Measurements from ENCODE around the gene BCL7B.
"Not testable (repeated sequence)": the region's sequence is repeated elsewhere in the genome, so short reads cannot be mapped to it uniquely, and the experiment has no call there.

Gene BCL7B

DNA sequence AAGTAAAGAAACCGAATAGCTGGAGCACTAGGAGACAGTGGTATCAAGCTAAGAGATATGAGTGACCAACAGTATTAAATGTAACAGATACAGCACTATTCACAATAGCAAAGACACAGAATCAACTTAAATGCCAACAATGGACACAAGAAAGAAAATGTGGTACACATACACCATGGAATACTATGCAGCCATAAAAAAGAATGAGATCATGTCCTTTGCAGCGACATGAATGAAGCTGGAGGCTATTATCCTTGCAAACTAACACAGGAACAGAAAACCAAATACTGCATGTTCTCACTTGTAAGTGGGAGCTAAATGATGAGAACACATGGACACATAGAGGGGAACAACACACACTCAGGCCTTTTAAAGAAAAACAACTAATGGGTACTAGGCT, 62.0 kb downstream of the BCL7B start:
- DNase-seq (ENCODE audit: low read depth) = not testable (repeated sequence)

DNA sequence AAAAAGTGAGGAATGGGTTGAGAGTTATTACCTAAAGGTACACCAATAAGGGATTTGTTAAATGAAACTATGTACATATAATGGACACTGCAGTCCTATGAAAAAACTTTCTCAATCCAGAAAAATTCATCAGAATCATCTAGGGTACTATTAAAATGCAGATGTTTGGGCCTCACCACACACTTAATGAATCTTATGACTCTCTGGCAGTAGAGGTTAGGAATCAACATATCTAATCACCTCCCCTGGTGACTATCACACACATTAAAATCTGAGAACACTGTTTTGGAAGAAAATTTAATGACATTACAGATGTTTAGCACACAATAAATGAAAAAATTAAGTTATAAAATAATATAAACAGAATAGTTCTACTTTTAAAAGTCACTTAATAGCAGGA, 67.5 kb downstream of the BCL7B start:
- no peak for DNase-seq (ENCODE audit: low read depth)

DNA sequence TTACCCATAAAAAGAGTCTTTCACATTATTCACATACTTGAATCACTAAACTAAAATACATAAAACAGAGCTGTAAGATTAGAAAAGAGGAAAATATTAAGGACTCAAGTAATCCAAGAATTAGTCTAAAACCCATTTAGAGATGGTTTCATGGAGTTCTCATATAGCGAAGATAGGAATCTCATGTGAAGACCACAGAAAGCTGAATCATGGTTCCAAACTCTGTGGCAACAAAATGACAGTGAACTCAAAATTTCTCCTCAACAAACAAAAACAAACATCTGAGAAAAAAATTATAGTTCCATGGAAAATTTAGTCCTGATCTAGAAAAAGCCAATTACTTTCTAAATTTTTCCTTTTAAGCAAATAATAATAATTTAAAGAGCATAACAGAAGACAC, 70.0 kb downstream of the BCL7B start:
- DNase-seq (ENCODE audit: low read depth) = no peak
